ENCODE results near the gene GLIS2.
"Not testable (repeated sequence)": the region's sequence is repeated elsewhere in the genome, so short reads cannot be mapped to it uniquely, and the experiment has no call there.

Gene GLIS2

DNA sequence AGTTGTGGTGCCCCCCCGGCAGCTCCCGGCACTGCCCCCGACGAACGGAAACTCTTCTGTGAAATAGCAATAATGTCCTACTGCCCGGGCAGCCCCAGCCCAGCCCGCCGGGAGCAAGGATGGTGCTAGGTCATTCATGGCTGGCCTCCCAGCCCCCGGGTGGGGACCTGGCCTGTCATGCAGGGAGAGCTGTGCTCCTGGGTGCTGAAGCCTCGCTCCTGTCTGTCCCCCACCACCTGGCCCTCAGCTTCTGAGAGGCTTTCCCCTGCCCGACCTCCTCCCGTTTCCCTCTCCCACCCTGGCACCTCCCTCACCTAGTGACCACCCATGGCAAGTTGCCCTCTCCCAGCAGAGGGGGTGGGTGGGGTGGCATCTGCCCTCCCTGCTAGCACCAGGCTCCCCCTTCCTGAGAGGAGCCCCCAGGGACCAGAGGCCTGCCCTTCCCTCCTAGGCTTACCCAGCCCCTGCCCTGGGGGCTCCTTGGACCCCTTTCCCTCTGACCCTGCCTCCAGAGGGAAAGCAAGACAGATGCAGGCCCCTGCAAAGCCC is 21.7 kb downstream of the GLIS2 start:
- no peak for DNase-seq

DNA sequence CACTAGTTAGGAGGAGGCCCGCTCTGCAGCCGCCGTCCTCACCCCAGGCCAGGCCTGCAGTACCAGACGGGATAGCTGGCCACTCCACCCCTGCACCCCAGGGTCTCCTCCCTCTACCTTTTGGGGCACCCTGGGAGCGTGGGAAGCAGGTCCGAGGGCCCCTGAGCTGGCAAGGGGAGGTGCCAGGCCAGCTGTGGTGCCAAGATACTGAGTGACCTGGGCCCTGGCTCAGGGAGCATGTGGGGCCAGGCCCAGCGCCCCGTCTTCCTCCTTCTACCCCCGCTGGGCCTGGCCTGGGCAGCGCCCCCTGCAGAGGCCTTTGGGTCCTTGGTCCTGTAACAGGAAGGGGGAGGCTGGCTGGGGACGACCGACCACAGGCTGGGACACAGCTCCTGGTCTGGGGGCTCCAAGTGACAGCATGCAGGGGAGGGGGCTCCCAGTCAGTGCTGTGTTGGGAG is 22.3 kb downstream of the GLIS2 start:
- DNase-seq, result no peak

DNA sequence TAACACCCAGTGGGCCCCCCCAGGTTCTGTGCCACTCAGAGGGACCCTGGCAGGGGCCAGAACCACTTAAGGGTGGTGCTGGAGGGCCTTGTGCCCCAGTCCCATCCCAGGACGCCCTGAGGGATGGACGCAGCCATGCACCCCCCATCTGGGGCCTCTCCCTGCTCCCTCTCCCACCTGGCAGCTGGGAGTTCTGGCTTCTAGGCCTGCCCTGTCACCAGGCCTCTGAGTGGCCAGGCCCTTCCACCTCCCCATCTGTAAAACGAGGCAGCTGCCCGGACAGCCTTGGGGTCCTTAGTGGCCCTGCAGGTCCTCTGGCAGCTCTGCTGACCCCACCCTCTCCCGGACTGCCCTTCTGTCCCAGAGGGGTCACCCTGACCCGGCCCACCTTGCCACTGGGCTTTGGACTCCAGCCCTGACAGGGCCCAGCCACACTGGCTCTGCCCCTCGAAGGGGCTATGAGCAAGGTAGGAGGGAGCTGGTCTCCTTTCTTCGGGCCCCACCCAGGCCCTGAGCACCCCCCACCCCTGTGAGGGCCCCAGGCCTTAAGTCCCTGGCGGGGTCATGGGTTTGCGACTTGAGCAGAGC is 22.9 kb downstream of the GLIS2 start:
- DNase-seq, result no peak

DNA sequence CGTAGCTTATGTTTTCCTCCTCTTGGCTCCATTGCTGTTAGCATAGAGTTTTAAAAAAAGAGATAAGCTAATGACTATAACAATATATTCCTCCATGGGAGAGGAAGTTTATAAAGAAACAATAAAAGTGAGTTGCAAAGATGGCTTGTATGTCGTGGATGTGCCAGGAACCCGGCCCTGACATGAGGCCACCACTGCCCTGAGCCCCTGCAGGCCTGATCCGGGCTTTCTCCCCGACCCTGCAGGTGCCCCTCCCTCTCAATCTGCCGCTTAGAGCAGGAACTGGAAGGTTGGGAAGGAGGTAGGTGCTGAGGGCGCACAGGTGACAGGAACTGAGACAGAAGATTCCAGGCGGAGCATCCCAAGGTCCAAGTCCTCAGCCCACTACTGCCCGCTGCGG is 23.6 kb downstream of the GLIS2 start:
- DNase-seq, result no peak

DNA sequence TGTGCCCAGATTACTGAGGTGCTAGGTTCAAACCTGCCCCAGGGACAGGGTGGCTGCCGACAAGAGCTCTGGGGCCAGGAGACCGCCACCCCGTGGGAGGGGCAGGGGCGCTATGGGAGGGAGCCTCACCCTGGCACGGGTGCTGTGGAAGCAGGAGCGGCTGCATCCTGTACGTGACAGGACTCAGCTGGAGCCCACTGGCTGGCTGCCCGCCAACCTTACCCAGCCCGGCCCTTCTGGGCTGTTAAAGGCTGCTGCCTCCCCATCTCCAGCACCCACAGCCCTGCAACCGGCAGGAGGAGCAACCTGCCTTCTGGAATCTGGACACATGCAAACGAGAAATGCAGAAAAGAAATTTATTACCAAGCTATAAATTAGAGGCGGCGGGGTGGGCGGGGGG is 24.0 kb downstream of the GLIS2 start:
- no peak for DNase-seq

DNA sequence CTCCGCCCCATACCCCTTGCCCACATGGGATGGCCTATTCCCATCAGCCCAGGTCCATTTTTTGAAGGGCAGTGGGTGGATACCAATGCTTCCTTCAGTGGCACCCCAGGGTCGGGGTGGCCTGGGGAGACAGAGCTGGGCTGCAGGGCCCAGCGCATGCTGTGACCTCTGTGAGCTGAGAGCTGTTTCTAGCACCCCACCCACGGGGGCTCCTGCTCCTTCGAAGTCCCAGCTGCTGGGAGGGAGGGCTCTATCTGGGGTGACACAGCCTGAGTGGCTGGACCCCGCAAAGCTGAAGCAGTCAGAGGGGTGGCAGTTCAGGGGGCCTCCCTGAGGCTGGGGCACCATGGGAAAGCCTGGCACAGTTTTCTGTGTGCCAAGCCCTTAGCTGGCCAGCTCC is 24.6 kb downstream of the GLIS2 start:
- DNase-seq, result no peak

DNA sequence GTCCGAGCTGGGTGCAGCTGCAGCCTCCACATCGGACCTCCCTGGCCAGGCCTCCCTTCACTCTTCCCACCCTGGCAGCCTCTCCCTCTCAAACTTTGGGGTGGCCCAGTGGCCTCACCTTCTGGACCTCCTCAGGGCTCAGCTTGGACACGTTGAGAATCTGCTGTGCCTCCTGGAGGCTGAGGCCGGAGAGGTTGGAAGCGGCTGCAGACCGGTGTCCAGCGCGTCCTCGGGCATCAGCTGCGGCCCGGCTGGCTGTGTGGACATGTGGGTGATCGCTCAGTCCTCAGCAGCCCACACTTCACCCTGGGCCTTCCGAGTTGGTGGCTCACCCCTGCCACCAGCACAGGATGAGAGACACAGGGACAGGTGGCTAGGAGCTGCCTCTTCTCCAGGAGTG is 25.4 kb downstream of the GLIS2 start:
- DNase-seq, result no peak

DNA sequence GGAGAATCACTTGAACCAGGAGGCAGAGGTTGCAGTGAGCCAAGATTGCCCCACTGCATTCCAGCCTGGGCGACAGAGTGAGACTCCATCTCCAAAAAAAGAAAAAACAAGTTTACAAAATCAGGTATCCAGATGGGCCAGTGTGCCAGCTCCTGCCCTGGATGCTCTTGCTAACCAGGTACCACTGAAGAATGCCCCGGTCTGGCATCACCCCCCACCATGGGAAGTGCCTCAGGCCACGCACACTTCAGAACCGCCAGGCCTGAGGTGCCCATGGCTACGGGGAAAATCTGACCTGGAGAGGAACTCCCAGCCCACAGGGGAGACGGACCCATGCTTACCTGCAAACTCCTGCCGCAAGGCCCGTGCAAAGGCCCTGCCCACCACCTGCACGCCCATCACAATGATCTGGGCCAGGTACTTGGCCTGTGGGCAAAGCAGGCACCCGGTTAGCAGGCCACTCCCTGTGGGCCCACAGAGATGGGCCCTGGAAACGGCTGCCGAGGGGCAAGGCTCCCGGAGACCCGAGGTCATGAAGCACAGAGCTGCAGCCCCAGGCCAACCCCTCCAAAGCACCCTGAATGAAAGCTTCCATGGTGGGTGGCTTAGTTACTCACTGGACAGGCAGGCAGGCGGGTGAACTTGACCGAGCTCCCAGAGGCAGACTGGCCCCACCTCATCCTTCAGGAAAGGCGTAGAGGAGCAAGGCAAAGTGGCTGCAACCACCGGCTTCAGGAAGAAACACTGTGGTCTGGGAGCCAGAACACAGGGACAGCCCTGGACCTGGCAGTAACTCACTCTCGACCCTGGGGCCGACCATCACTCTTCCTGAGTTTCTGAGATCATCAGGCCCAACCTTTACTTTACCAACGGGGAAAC is 27.2 kb downstream of the GLIS2 start:
- no peak for DNase-seq

DNA sequence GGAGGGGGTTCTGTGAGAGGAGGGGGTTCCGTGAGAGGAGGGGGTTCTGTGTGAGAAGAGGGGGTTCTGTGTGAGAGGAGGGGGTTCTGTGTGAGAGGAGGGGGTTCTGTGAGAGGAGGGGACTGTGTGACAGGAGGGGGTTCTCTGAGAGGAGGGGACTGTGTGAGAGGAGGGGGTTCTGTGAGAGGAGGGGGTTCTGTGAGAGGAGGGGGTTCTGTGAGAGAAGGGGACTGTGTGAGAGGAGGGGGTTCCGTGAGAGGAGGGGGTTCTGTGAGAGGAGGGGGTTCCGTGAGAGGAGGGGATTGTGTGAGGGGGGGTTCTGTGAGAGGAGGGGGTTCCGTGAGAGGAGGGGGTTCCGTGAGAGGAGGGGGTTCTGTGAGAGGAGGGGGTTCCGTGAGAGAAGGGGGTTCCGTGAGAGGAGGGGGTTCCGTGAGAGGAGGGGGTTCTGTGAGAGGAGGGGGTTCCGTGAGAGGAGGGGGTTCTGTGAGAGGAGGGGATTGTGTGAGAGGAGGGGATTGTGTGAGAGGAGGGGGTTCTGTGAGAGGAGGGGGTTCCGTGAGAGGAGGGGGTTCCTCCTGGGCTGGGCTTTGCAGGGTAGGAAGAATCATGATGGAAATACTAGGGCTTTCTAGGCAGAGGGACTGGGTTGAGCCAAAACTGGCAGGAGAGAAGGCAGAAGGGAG is 28.6 kb downstream of the GLIS2 start:
- not testable (repeated sequence) for DNase-seq

DNA sequence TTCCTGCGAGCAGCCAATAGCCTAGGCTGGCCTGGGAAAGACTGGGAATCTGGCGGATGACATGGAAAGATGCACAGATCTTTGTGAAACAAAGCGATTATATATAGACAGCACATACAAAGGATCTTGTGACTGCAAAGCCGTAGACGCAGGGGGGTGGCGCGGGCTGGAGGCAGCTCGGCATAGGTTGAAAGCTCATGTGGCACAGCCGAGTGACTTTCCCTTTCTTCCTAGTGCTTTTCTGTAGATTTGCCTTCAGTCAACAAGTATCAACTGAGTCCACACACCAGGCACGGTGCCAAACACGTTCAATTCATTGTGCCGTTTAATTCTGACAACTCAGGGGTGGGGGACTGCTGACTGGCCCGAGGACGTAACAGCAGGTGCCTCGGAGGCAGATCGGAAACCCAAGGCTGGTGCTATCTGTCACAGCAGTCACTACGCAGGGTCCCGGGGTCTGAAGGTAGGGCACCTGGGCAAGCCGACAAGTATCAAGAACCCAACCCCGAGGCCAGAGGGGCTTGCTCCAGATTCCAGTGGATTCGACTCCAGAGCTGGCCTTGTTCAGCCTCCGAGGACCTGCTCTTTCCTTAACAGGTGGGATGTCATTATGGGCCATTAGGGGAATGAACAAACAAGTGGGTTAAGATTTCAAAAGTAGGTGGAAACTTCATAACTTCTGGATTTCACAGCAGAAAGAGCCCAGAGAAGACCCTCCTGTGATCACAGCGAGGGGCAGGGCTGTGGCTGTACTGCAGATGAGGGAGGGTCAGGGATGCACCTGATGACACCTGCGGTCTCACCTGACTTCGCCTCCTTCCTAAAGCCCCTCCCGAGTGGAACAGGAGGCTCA is 29.3 kb downstream of the GLIS2 start:
- no peak for DNase-seq

DNA sequence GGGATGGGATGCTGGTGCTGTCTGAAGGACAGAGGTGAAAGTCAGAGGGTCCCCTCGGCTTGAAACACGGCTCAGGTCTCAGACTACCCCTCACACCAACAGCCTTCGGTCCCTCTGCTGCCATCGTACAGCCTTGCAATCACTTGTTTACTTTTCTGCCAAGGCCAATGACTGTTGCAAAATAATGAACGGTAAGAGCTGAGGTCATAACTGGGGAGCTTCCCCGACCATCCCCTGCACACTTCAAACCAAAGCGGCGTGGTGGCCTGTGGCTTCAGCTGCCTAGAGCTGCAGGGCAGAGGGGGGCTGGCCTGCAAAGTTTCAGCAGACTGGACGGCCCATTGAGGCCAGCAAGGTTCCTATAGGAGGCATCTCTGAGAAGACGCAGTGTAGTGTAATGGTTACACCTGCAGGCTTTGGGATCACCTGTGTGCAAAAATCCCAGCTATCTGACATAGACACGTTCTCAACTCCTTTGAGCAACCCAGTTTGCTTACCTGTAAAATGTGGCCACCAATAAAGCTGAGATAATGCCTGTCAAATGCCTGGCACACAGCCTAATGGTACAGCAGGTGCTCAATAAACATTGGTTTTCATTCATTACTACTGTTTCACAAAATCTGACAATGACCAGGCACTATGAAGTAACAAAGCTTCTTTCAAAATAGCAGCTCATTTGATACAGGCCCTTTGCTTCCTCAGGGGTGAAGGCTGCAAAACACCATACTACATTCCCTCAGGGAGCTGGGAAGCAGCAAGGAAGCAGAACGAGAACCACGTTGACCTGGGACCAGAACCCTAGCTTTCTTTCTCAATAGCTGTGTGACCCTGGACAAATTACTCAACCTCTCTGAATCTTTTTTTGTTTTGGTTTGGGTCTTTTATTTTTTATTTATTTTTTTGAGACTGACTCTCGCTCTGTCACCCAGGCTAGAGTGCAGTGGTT is 30.2 kb downstream of the GLIS2 start:
- DNase-seq, result no peak

DNA sequence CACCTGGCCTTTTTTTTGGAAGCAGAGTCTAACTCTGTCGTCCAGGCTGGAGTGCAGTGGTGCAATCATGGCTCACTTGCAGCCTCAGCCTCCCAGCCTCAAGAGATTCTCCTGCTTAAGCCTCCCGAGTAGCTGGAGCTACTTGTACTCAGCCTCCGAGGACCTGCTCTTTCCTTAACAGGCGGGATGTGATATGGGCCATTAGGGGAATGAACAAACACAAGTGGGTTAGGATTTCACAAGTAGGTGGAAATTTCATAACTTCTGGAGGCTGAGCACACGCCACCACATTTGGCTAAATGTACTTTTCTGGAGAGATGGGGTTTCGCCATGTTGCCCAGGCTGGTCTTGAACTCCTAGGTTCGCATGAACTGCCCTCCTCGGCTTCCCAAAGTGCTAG is 31.1 kb downstream of the GLIS2 start:
- DNase-seq, result no peak

DNA sequence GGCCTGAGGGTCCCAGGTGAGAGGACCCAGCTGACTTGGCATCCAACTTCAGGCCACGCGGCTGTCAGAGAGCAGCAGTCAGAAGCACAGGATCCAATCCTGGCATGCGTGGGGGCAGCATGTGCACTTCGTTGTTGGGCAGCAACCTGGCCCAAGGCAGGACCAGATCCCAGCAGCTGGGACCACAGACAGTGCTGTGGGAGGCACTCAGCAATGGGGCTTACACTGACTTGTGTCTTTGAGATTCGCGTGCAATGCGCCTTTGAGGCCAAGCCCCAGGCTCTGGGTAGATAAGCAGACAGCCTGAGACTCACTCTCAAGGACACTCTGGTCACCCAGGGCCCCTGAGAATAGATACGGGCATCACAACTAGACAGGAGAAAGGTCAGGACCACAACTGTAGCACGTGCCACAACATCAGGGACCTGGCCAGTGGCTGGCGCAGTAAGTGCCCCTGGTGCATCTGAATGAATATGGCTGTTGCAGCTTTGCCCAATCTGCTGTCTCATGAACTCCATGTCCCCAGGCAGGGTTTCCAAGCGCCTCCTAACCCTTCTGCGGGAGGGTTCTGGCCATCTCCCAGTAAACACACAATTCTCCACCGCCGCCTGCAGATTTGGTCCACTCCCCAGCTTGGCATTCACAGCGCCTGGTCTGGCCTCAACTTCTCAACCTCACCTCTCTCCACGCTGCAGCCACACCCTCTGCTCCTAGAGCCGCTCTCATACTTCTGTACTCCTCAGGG is 32.1 kb downstream of the GLIS2 start:
- no peak for DNase-seq

DNA sequence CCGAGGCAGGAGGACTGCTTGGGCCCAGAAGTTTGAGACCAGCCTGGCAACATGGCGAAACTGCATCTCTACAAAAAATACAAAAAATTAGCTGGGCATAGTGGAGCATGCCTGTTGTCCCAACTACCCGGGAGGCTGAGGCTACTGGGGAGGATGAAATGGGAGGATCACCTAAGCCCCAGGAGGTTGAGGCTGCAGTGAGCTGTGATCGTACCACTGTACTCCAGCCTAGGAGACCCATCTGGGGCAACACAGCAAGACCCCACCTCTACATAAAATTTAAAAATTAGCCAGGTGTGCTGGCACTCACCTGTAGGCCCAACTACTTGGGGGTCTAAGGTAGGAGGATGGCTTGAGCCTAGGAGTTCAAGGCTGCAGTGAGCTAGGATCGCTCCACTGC is 33.5 kb downstream of the GLIS2 start:
- DNase-seq, result no peak

DNA sequence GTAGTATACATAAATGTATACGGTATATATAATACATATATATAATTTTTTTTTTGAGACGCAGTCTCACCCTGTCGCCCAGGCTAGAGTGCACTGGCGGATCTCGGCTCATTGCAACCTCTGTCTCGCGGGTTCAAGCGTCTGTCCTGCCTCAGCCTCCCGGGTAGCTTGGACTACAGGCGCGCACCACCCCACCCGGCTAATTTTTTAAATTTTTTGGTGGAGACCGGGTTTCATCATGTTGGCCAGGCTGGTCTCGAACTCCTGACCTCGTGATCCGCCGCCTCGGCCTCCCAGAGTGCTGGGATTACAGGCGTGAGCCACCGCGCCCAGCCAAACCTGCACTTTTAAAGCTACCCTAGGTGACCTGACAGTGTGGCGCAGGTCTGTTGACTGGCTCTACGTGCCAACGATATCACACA is 34.5 kb downstream of the GLIS2 start:
- DNase-seq, result no peak

DNA sequence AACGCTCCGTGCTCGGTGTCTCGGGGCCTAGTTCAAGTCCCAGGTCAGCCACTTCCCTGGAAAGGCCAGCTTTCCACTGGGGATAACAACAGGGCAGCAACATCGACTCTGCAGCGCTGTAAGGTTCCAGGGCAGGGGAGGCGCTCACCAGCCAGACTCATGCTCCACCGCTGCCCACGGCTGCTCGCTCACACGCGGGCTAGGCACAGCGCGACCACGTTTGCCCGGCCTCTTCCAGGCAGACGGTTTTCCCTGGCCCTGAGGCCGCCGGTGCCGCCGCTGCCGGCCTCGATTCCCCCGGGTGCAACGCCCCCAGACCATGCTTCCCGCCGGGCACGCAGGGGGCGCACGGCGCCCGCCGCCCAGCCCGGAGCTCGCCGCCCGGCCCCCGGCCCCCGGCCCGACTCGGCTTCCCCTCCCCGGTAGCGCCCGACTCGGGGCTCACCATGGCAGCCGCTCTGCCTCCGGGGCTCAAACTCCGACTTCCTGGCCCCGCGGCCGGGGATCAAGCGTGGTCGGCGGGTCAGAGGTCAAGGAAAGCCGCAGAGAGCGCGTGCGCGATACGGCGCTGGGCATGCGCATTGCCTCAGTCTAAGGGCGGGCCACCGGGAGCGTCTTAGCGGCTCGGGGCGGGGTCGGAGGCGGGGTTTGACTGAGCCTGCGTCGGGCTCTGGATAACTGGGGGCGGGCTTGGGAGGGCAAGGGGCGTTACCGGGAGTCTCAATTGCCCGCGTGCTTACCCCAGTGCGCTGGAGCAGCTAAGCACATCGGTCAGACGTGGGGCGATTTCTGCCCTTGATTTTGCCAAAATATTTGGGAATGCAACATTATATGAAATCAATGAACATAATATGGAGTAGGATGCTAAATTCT is 35.2 kb downstream of the GLIS2 start, which contains the start of gene PAM16:
PAM16 (minus strand) TSS at position 535 of the 873 bp plus-strand sequence; CDS start at position 448, 87 bp downstream.
- DNase-seq, result peak; percentile 96

DNA sequence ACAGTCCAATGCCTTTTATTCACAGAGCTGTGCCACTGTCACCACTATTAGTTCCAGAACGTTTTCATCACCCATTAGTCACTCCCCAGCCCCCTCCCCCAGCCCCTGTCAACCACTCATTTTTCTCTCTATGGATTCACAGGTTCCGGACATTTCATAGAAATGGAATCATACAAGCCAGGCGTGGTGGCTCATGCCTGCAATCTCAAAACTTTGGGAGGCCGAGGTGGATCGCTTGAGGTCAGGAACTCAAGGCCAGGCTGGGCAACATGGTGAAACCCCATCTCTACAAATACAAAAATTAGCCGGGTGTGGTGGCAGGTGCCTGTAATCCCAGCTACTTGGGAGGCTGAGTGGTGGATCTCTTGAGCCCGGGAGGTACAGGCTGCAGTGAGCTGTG is 36.0 kb downstream of the GLIS2 start:
- DNase-seq, result no peak

DNA sequence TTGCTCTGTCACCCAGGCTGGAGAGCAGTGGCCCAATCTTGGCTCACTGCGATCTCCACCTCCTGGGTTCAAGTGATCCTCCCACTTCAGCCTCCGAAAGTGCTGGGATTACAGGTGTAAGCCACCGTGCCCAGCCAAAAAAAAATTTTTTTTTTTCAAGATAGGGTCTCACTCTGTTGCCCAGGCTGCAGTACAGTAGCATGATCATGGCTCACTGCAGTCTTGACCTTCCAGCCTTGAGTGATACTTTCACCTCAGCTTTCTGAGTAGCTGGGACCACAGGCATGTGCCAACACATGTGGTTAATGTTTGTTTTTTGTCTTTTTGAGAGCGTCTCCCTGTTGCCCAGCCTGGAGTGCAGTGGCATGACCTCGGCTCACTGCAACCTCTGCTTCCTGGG is 37.0 kb downstream of the GLIS2 start:
- DNase-seq, result no peak

DNA sequence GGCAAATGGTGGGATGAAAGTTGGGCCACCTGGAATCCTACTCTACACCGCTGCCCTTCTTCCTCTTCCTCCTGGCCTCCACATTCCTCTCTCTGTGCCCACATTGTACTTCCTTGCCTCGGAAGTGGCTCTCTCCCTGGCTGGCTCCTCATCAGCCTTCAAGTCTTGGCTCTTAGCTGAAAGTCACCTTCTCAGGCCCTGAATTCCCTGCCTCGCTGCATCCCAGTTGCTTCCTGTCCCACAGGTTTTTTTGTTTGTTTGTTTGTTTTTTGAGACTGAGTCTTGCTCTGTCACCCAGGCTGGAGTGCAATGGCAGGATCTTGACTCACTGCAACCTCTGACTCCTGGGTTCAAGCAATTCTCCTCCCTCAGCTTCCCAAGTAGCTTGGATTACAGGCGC is 37.8 kb downstream of the GLIS2 start:
- no peak for DNase-seq
